GM23338 (cell line): ENCODE measurements around the gene FHIT. TPM values are rescaled to one million over a fixed set of nuclear protein-coding genes. Genes with fewer than 3 reads are reported as not detected.

Experiments used
- ATAC-seq: fragments of 200-7000 bp; cut with Tn5 transposase; 3 replicates; pipeline ENCODE4 v1.9.1; 2020
- DNase-seq: peaks from one replicate; pipeline ENCODE4 v3.0.0-alpha.2; 2015; ENCODE audit warnings: low spot score
- H2AFZ ChIP-seq: fragments of 200-600 bp; sonication (generic); 2 replicates; pipeline ENCODE4 v1.8.0; 2016; ENCODE audit warnings: antibody characterized with exemption, mild to moderate bottlenecking, moderate library complexity
- H3F3A ChIP-seq: fragments of 200-600 bp; sonication (generic); replicated peaks from 2 replicates; pipeline ENCODE4 v1.8.0; 2017; ENCODE audit warnings: antibody characterized with exemption, mixed run types, low read depth
- H3K27ac ChIP-seq: fragments of 200-600 bp; sonication (generic); 2 replicates; pipeline ENCODE4 v1.6.1; 2016; ENCODE audit warnings: low read depth
- H3K27me3 ChIP-seq: fragments of 200-600 bp; sonication (generic); 2 replicates; pipeline ENCODE4 v1.8.0; 2016; ENCODE audit warnings: mild to moderate bottlenecking, mixed run types, moderate library complexity; ENCODE audit not compliant: insufficient read depth
- H3K36me3 ChIP-seq: fragments of 200-600 bp; sonication (generic); 2 replicates; pipeline ENCODE4 v1.8.0; 2016; ENCODE audit warnings: mild to moderate bottlenecking; ENCODE audit not compliant: insufficient read depth
- H3K4me1 ChIP-seq: fragments of 200-600 bp; sonication (generic); 2 replicates; pipeline ENCODE4 v1.8.0; 2016; ENCODE audit warnings: mild to moderate bottlenecking, moderate library complexity; ENCODE audit not compliant: insufficient read depth
- H3K4me2 ChIP-seq: fragments of 200-600 bp; sonication (generic); 2 replicates; pipeline ENCODE4 v1.7.1; 2017; ENCODE audit warnings: mixed run types
- H3K4me3 ChIP-seq: fragments of 200-600 bp; sonication (generic); 2 replicates; pipeline ENCODE4 v1.6.1; 2016; ENCODE audit warnings: mixed run types
- H3K79me2 ChIP-seq: fragments of 200-600 bp; sonication (generic); replicated peaks from 2 replicates; pipeline ENCODE4 v1.8.0; 2017; ENCODE audit warnings: mild to moderate bottlenecking; ENCODE audit not compliant: insufficient read depth
- H3K9me2 ChIP-seq: fragments of 200-600 bp; sonication (generic); 2 replicates; pipeline ENCODE4 v1.8.0; 2017; ENCODE audit not compliant: insufficient read depth
- H4K20me1 ChIP-seq: fragments of 200-600 bp; sonication (generic); replicated peaks from 2 replicates; pipeline ENCODE4 v1.8.0; 2017; ENCODE audit warnings: mild to moderate bottlenecking; ENCODE audit not compliant: insufficient read depth
- H3K27ac Mint-ChIP-seq: 2 replicates; pipeline ENCODE4 v1.8.0; 2020; ENCODE audit warnings: inconsistent platforms, mild to moderate bottlenecking, moderate library complexity, mixed read lengths
- H3K27me3 Mint-ChIP-seq: 3 replicates; pipeline ENCODE4 v1.8.0; 2022; ENCODE audit warnings: low read depth, mild to moderate bottlenecking, moderate library complexity, mixed read lengths, inconsistent platforms; ENCODE audit not compliant: insufficient read depth, poor library complexity
- H3K36me3 Mint-ChIP-seq: 3 replicates; pipeline ENCODE4 v1.8.0; 2021; ENCODE audit warnings: low read depth, mild to moderate bottlenecking, inconsistent platforms, moderate library complexity, mixed read lengths
- H3K4me1 Mint-ChIP-seq: 3 replicates; pipeline ENCODE4 v1.8.0; 2020; ENCODE audit warnings: mild to moderate bottlenecking, inconsistent platforms, mixed read lengths
- H3K4me3 Mint-ChIP-seq: 3 replicates; pipeline ENCODE4 v1.8.0; 2021; ENCODE audit warnings: moderate library complexity, mild to moderate bottlenecking, inconsistent platforms, mixed read lengths
- H3K9me3 Mint-ChIP-seq: 3 replicates; pipeline ENCODE4 v1.8.0; 2020; ENCODE audit warnings: moderate library complexity, mild to moderate bottlenecking, inconsistent platforms, mixed read lengths
- CREB1 ChIP-seq: fragments of 250-450 bp; sonication (Bioruptor Pico); IDR thresholded peaks from 2 replicates; pipeline ENCODE4 v1.5.0; 2020; ENCODE audit warnings: low read depth, mild to moderate bottlenecking, moderate library complexity
- CTCF ChIP-seq, 2 experiments: fragments of 200-600 bp in 1 of 2; sonication (generic) in 1 of 2; conservative IDR thresholded peaks; 2 replicates each; pipeline versions ENCODE4 v1.5.1 to v1.6.1; 2016 to 2017; ENCODE audit warnings: antibody characterized with exemption in 2 of 2, low read depth in 2 of 2, mild to moderate bottlenecking in 2 of 2, moderate library complexity in 1 of 2
- ETS1 ChIP-seq: IDR thresholded peaks from 2 replicates; pipeline ENCODE4 v1.6.1; 2016; ENCODE audit warnings: antibody characterized with exemption
- EZH2 ChIP-seq: fragments of 200-600 bp; sonication (generic); IDR thresholded peaks from one replicate; pipeline ENCODE4 v1.8.0; 2017; ENCODE audit warnings: antibody characterized with exemption, mild to moderate bottlenecking, low read depth; ENCODE audit not compliant: unreplicated experiment
- EZH2phosphoT487 ChIP-seq: fragments of 200-600 bp; sonication (generic); IDR thresholded peaks from one replicate; pipeline ENCODE4 v1.8.1; 2018; ENCODE audit warnings: antibody characterized with exemption; ENCODE audit not compliant: unreplicated experiment
- JUNB ChIP-seq: IDR thresholded peaks from one replicate; pipeline ENCODE4 v1.6.1; 2016; ENCODE audit warnings: antibody characterized with exemption; ENCODE audit not compliant: unreplicated experiment
- NANOG ChIP-seq: IDR thresholded peaks from 2 replicates; pipeline ENCODE4 v1.6.1; 2016; ENCODE audit warnings: antibody characterized with exemption, borderline replicate concordance
- POLR2AphosphoS5 ChIP-seq: IDR thresholded peaks from 2 replicates; pipeline ENCODE4 v1.6.1; 2016; ENCODE audit warnings: antibody characterized with exemption, low read depth
- REST ChIP-seq: IDR thresholded peaks from one replicate; pipeline ENCODE4 v1.6.1; 2018; ENCODE audit warnings: antibody characterized with exemption; ENCODE audit not compliant: unreplicated experiment
- STAT1 ChIP-seq: IDR thresholded peaks from one replicate; pipeline ENCODE4 v1.6.1; 2016; ENCODE audit warnings: antibody characterized with exemption; ENCODE audit not compliant: unreplicated experiment
- ZNF114 ChIP-seq: fragments of 250-450 bp; sonication (Bioruptor Pico); IDR thresholded peaks from 2 replicates; pipeline ENCODE4 v1.5.0; 2020; ENCODE audit warnings: mild to moderate bottlenecking, moderate library complexity
- ZNF331 ChIP-seq: fragments of 250-450 bp; sonication (Bioruptor Pico); IDR thresholded peaks from 2 replicates; pipeline ENCODE4 v1.5.0; 2020; ENCODE audit warnings: low read depth, mild to moderate bottlenecking, moderate library complexity
- polyA plus RNA-seq: library from polyadenylated mRNA; unstranded; fragments of >200 nt; fragmentation: Nextera tagmentation; extraction: Ambion mirVana; gene quantifications from 2 replicates; pipeline ENCODE4 v1.2.1, GENCODE V29; 2016
- total RNA-seq: library from RNA; depleted of rRNA; stranded (reverse); fragments of >200 nt; shearing (Covaris generic); gene quantifications from 2 replicates; pipeline ENCODE4 v1.2.3, GENCODE V29; 2014
- TF ChIP-seq, protein P1 (sequence below): fragments of 250-450 bp; sonication (Bioruptor Pico); IDR thresholded peaks from 2 replicates; pipeline ENCODE4 v1.5.0; 2020; ENCODE audit warnings: mild to moderate bottlenecking, moderate library complexity

The FHIT gene
- total and polyA plus RNA-seq, 2 experiments from 2014 or later: 3.0 to 8.3 TPM

- no peaks in the 10 kb centered on the region for H3K27me3 ChIP-seq
- no peaks in the 10 kb centered on the region for H3K4me1 ChIP-seq
- ATAC-seq: no peak
- no peaks in the 10 kb centered on the region for H3K27me3 Mint-ChIP-seq
- H3K27ac Mint-ChIP-seq: no peak overlapping the region
- no peak overlapping the region for H3K27ac ChIP-seq
- 0 out of 3 replicates have a peak, but pooled peaks cover 4% of the 10 kb centered on the region for H3K36me3 Mint-ChIP-seq
- H3K9me3 Mint-ChIP-seq: no peaks in the 10 kb centered on the region
- no peaks in the 10 kb centered on the region for H3F3A ChIP-seq
- no peaks in the 10 kb centered on the region for H3K79me2 ChIP-seq
- H3K36me3 ChIP-seq: no peaks in the 10 kb centered on the region
- H2AFZ ChIP-seq: no peak overlapping the region
- H4K20me1 ChIP-seq: no peaks in the 10 kb centered on the region
- DNase-seq: no peak
- H3K4me2 ChIP-seq: no peak overlapping the region
- no peaks in the 10 kb centered on the region; the same call in 2 of the 3 replicates for H3K4me1 Mint-ChIP-seq
- TF ChIP-seq, protein P1, sequence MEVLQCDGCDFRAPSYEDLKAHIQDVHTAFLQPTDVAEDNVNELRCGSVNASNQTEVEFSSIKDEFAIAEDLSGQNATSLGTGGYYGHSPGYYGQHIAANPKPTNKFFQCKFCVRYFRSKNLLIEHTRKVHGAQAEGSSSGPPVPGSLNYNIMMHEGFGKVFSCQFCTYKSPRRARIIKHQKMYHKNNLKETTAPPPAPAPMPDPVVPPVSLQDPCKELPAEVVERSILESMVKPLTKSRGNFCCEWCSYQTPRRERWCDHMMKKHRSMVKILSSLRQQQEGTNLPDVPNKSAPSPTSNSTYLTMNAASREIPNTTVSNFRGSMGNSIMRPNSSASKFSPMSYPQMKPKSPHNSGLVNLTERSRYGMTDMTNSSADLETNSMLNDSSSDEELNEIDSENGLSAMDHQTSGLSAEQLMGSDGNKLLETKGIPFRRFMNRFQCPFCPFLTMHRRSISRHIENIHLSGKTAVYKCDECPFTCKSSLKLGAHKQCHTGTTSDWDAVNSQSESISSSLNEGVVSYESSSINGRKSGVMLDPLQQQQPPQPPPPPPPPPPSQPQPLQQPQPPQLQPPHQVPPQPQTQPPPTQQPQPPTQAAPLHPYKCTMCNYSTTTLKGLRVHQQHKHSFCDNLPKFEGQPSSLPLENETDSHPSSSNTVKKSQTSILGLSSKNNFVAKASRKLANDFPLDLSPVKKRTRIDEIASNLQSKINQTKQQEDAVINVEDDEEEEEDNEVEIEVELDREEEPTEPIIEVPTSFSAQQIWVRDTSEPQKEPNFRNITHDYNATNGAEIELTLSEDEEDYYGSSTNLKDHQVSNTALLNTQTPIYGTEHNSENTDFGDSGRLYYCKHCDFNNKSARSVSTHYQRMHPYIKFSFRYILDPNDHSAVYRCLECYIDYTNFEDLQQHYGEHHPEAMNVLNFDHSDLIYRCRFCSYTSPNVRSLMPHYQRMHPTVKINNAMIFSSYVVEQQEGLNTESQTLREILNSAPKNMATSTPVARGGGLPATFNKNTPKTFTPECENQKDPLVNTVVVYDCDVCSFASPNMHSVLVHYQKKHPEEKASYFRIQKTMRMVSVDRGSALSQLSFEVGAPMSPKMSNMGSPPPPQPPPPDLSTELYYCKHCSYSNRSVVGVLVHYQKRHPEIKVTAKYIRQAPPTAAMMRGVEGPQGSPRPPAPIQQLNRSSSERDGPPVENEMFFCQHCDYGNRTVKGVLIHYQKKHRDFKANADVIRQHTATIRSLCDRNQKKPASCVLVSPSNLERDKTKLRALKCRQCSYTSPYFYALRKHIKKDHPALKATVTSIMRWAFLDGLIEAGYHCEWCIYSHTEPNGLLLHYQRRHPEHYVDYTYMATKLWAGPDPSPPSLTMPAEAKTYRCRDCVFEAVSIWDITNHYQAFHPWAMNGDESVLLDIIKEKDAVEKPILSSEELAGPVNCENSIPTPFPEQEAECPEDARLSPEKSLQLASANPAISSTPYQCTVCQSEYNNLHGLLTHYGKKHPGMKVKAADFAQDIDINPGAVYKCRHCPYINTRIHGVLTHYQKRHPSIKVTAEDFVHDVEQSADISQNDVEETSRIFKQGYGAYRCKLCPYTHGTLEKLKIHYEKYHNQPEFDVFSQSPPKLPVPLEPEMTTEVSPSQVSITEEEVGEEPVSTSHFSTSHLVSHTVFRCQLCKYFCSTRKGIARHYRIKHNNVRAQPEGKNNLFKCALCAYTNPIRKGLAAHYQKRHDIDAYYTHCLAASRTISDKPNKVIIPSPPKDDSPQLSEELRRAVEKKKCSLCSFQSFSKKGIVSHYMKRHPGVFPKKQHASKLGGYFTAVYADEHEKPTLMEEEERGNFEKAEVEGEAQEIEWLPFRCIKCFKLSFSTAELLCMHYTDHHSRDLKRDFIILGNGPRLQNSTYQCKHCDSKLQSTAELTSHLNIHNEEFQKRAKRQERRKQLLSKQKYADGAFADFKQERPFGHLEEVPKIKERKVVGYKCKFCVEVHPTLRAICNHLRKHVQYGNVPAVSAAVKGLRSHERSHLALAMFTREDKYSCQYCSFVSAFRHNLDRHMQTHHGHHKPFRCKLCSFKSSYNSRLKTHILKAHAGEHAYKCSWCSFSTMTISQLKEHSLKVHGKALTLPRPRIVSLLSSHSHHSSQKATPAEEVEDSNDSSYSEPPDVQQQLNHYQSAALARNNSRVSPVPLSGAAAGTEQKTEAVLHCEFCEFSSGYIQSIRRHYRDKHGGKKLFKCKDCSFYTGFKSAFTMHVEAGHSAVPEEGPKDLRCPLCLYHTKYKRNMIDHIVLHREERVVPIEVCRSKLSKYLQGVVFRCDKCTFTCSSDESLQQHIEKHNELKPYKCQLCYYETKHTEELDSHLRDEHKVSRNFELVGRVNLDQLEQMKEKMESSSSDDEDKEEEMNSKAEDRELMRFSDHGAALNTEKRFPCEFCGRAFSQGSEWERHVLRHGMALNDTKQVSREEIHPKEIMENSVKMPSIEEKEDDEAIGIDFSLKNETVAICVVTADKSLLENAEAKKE (CRISPR knock-in tag): no peak
- TF ChIP-seq REST (no peak), JUNB (no peak), CREB1 (CRISPR knock-in tag) (no peak), ETS1 (no peak), CTCF (conservative IDR thresholded peaks at IDR 0.05; ENCODE audit: low read depth in 2 of 2) (no peak), ZNF331 (CRISPR knock-in tag) (no peak), EZH2phosphoT487 (no peak), STAT1 (no peak), ZNF114 (CRISPR knock-in tag) (no peak), EZH2 (no peak), POLR2AphosphoS5 (no peak), NANOG (no peak)
- peaks cover 20% of the 10 kb centered on the region for H3K9me2 ChIP-seq
- H3K4me3 Mint-ChIP-seq: no peak overlapping the region
- H3K4me3 ChIP-seq: no peak overlapping the region
These were observed 184.5 kb downstream of the FHIT start for GRCh38 chr3:61066800-61067199.
